Mammary epithelial cell (primary cell): ENCODE measurements around the gene SLC38A10.

Experiments
- CTCF ChIP-seq, 2 donors: IDR thresholded peaks in 1 of 2; conservative IDR thresholded peaks in 1 of 2; 2 replicates each; pipeline ENCODE4 v1.5.1; 2011 to 2012; ENCODE audit warnings: inconsistent platforms in 2 of 2, low read length in 2 of 2, mild to moderate bottlenecking in 2 of 2, control low read depth in 1 of 2, low read depth in 1 of 2; ENCODE audit not compliant: insufficient read depth in 1 of 2; ENCODE audit errors: extremely low read depth in 1 of 2
- EZH2 ChIP-seq: IDR thresholded peaks from 2 replicates; pipeline ENCODE4 v1.6.1; 2012; ENCODE audit warnings: low read length, inconsistent platforms, borderline replicate concordance

DNA sequence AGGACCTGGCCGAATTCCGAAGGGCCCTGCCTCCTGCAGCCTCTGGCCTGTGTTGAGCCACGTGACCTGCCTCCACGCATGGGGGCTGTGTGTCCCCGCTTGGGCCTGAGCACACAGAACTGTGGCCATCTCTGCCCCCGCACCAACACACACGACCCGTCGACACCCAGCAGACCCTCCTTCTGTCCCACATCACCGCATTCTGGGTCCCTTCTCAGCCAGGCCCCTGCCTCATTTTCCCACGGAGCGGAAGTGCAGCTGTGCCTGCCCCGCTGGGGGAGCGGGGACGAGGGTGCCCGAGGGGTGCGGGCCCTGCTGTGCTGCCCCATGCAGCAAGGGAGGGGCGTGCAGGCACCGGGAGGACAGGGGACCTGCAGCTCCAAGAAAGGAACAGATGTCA, 37.6 kb downstream of the SLC38A10 start:
- no peak for TF ChIP-seq EZH2
- TF ChIP-seq CTCF (conservative IDR thresholded peaks at IDR 0.05 in 1 of 2, IDR thresholded peaks at IDR 0.05 in 1 of 2; ENCODE audit: extremely low read depth in 1 of 2, insufficient read depth in 1 of 2, low read depth in 1 of 2, low read length in 2 of 2): no peak
